HepG2 (cell line): Measurements from ENCODE around the gene PKDREJ. TPM values are rescaled to one million over a fixed set of nuclear protein-coding genes. Genes with fewer than 3 reads are reported as not detected.
A peak's percentile ranks its signal among the peaks of the same experiment; 100 is the strongest.

Experiments
- AGO2 ChIP-seq: fragments of 200-400 bp; formaldehyde crosslinking; optimal IDR thresholded peaks from 2 replicates; pipeline ENCODE3; 2017; ENCODE audit warnings: mild to moderate bottlenecking, low read depth, low read length, moderate library complexity
- DNMT1 ChIP-seq: sonication (generic); formaldehyde crosslinking; IDR thresholded peaks from 2 replicates; pipeline ENCODE4 v1.5.1; 2020; ENCODE audit warnings: mild to moderate bottlenecking, missing genetic modification reagents
- FOXM1 ChIP-seq: sonication (generic); formaldehyde crosslinking; IDR thresholded peaks from 2 replicates; pipeline ENCODE4 v1.5.0; 2020; ENCODE audit warnings: missing genetic modification reagents
- PAWR ChIP-seq: sonication (generic); formaldehyde crosslinking; IDR thresholded peaks from 2 replicates; pipeline ENCODE4 v1.4.0; 2020; ENCODE audit warnings: missing genetic modification reagents, mild to moderate bottlenecking, borderline replicate concordance
- PPARG ChIP-seq: conservative IDR thresholded peaks from 2 replicates; pipeline ENCODE4 v1.6.1; 2016; ENCODE audit warnings: missing biosample characterization, missing genetic modification reagents
- ZHX1 ChIP-seq: sonication (generic); formaldehyde crosslinking; IDR thresholded peaks from 2 replicates; pipeline ENCODE4 v1.8.1; 2022; ENCODE audit warnings: low read depth, mild to moderate bottlenecking, missing genetic modification reagents
- ZKSCAN5 ChIP-seq: sonication (generic); formaldehyde crosslinking; IDR thresholded peaks from 2 replicates; pipeline ENCODE4 v1.5.1; 2020; ENCODE audit warnings: mild to moderate bottlenecking, missing genetic modification reagents
- ZNF281 ChIP-seq: sonication (generic); formaldehyde crosslinking; IDR thresholded peaks from 2 replicates; pipeline ENCODE4 v1.4.0; 2020; ENCODE audit warnings: missing genetic modification reagents, borderline replicate concordance
- ZNF550 ChIP-seq: sonication (generic); formaldehyde crosslinking; IDR thresholded peaks from 2 replicates; pipeline ENCODE4 v1.4.0; 2020; ENCODE audit warnings: mild to moderate bottlenecking, missing genetic modification reagents, borderline replicate concordance
- ZNF609 ChIP-seq: sonication (generic); formaldehyde crosslinking; IDR thresholded peaks from 2 replicates; pipeline ENCODE4 v1.4.0; 2020; ENCODE audit warnings: mild to moderate bottlenecking, missing genetic modification reagents, borderline replicate concordance
- ZNF775 ChIP-seq: sonication (generic); formaldehyde crosslinking; IDR thresholded peaks from 2 replicates; pipeline ENCODE4 v1.4.0; 2020; ENCODE audit warnings: missing genetic modification reagents, mild to moderate bottlenecking, moderate library complexity, borderline replicate concordance
- polyA plus RNA-seq, 8 experiments: library from polyadenylated mRNA; depleted of rRNA in 3 of 8; stranded (reverse) in 7 of 8; unstranded in 1 of 8; fragments of >200 nt; fragmentation: Illumina TruSeq in 4 of 8; extraction: Trizol in 4 of 8; gene quantifications; 2 replicates each; pipeline versions ENCODE4 v1.2.1 to v1.2.3, GENCODE V29; 2011 to 2016; ENCODE audit warnings: low read depth in 4 of 8, missing spikeins in 1 of 8, mixed read lengths in 1 of 8; ENCODE audit not compliant: insufficient read depth in 1 of 8
- total RNA-seq, 5 experiments: library from RNA; depleted of rRNA; stranded (reverse); fragments of >200 nt; fragmentation: Illumina TruSeq; extraction: Trizol; gene quantifications; 2 replicates each; pipeline ENCODE4 v1.2.3, GENCODE V29; 2016; ENCODE audit warnings: low read depth in 1 of 5
- TF ChIP-seq, protein P1 (sequence below): sonication (generic); formaldehyde crosslinking; IDR thresholded peaks from 2 replicates; pipeline ENCODE4 v1.8.0; 2022; ENCODE audit warnings: mild to moderate bottlenecking, missing genetic modification reagents; ENCODE audit not compliant: insufficient replicate concordance
- TF ChIP-seq, protein P2 (sequence below): sonication (generic); formaldehyde crosslinking; IDR thresholded peaks from 2 replicates; pipeline ENCODE4 v1.8.0; 2022; ENCODE audit warnings: low read depth, missing genetic modification reagents

Gene PKDREJ
- total and polyA plus RNA-seq, 2 of the 13 experiments (the other 11 are each of a cell fraction or from before 2014, with no cell fraction given) = not detected

DNA sequence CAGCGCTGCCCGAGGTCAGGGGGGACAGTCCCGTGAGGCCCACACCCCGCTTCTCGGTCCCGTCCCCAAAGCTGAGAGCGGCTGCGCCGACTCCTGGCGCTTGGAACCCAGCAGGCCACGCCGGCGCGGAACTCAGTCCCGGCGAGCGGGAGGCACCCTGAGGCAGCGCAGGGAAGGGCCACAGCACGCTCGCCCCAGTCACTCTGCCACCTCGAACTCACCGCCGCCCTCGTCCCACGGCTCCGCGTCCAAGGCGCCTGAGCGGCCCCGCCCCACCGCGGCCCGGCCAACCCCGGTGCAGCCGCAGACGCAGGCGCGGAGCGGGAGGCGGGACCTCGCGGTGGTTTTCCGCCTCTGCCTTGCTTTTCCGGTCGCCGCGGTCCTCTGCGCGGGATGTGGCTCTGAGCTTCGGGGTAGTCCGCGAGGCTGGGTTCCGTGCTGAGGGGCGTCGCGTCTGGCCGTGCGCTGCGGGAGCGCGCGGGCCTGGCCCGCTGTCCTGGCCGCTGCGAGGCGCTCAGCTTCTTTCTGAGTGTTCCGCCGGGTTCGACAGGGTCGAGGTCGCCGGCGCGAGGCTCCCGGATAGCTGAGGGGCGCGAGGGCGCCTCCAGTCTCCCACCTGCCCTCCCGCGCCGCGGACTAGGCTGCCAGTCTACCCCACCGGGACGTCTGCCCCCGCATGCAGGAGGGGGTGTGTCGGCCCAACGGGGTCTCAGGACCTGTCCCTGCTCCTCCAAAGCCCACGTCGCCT lies 12.9 kb downstream of the PKDREJ start, which contains the start of gene CDPF1 (continued):
- 0 out of 2 replicates have a peak, but pooled peaks have one; percentile 38 for TF ChIP-seq ZNF609 (CRISPR knock-in tag)
- TF ChIP-seq ZKSCAN5 (CRISPR knock-in tag) = no peak
- TF ChIP-seq PPARG = peak; percentile 60
- no peak; the same call in 1 of the 2 replicates for TF ChIP-seq DNMT1 (CRISPR knock-in tag)
- peak; percentile 31; the same call in 1 of the 2 replicates for TF ChIP-seq ZNF281
- TF ChIP-seq PAWR (CRISPR knock-in tag) = no peak
- TF ChIP-seq FOXM1 (CRISPR knock-in tag) = no peak
- TF ChIP-seq ZNF775 (CRISPR knock-in tag) = no peak
- no peak for TF ChIP-seq AGO2
- TF ChIP-seq ZNF550 (CRISPR knock-in tag) = no peak
- TF ChIP-seq ZHX1 (CRISPR knock-in tag) = peak; percentile 51; the same call in 1 of the 2 replicates
- TF ChIP-seq, protein P1, sequence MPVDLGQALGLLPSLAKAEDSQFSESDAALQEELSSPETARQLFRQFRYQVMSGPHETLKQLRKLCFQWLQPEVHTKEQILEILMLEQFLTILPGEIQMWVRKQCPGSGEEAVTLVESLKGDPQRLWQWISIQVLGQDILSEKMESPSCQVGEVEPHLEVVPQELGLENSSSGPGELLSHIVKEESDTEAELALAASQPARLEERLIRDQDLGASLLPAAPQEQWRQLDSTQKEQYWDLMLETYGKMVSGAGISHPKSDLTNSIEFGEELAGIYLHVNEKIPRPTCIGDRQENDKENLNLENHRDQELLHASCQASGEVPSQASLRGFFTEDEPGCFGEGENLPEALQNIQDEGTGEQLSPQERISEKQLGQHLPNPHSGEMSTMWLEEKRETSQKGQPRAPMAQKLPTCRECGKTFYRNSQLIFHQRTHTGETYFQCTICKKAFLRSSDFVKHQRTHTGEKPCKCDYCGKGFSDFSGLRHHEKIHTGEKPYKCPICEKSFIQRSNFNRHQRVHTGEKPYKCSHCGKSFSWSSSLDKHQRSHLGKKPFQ (CRISPR knock-in tag) = peak; percentile 93
- TF ChIP-seq, protein P2, sequence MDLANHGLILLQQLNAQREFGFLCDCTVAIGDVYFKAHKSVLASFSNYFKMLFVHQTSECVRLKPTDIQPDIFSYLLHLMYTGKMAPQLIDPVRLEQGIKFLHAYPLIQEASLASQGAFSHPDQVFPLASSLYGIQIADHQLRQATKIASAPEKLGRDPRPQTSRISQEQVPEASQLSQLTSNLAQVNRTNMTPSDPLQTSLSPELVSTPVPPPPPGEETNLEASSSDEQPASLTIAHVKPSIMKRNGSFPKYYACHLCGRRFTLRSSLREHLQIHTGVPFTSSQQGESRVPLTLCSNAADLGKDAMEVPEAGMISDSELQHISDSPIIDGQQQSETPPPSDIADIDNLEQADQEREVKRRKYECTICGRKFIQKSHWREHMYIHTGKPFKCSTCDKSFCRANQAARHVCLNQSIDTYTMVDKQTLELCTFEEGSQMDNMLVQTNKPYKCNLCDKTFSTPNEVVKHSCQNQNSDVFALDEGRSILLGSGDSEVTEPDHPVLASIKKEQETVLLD (CRISPR knock-in tag) = no peak; the same call in 1 of the 2 replicates
